ENCODE results near the gene ENKD1. TPM values are rescaled to one million over a fixed set of nuclear protein-coding genes. Genes with fewer than 3 reads are reported as not detected.

The ENKD1 gene
- total RNA-seq, 2 experiments from 2014 or later, result 15.0 to 17.0 TPM

- CTCF ChIA-PET, result interaction anchor here (0.5 to 5.0 kb wide), 9 partner anchors 21 to 267 kb away, joined by 3 to 42 read pairs (median 4); partner anchors contain the start of genes ATP6V0D1, CARMIL2 and GFOD2
Measured at GRCh38 chr16:67666032-67666551, 458 bp downstream of the ENKD1 start.

DNA sequence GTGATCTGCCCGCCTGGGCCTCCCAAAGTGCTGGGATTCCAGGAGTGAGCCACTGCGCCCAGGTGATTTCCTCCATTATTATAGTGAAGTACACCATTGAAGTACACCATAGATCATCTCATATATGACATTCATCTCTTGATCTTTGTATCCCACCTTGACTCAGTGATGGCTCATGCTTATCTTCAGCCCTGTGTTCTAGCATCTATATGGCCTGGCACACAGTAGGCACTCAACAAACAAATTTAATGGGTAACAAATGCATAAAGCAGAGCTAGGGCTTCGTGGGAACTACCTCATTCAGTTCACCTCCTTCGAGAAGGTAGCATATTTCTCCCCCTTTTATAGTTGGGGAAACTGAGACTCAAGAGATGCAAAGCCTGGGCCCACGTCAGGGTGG lies 952 bp downstream of the ENKD1 start:
- ChIA-PET POLR2A (interaction anchor here (0.6 kb wide), 1 partner anchor 26 kb away, joined by 3 read pairs; no protein-coding TSS in a partner anchor), CTCF (interaction anchor here (0.5 to 5.0 kb wide), 7 partner anchors 21 to 268 kb away, joined by 3 to 42 read pairs (median 4); partner anchors contain the start of genes ATP6V0D1 and CARMIL2)

More at GRCh38 chr16:67666032-67666551, 458 bp downstream of the ENKD1 start:
- POLR2A ChIA-PET, result interaction anchor here (0.6 to 1.0 kb wide), 2 partner anchors 26 to 129 kb away, joined by 3 read pairs; no protein-coding TSS in a partner anchor

GRCh38 chr16:67664871-67665270 lies 1.7 kb downstream of the ENKD1 start:
- ChIA-PET CTCF (interaction anchor here (1.2 to 5.0 kb wide), 3 partner anchors 20 to 151 kb away, joined by 3 to 42 read pairs (median 7); partner anchors contain the start of gene CARMIL2), POLR2A (no interaction called here)

- ChIA-PET CTCF (interaction anchor here (0.6 to 5.0 kb wide), 5 partner anchors 19 to 152 kb away, joined by 3 to 42 read pairs (median 3); partner anchors contain the start of genes CARMIL2 and CTCF), POLR2A (no interaction called here)
Measured at GRCh38 chr16:67664258-67664657, 2.3 kb downstream of the ENKD1 start.

GRCh38 chr16:67663877-67664222 lies 2.7 kb downstream of the ENKD1 start:
- CTCF ChIA-PET, result interaction anchor here (0.6 to 5.0 kb wide), 4 partner anchors 30 to 142 kb away, joined by 3 to 42 read pairs (median 3); partner anchors contain the start of gene CTCF
- POLR2A ChIA-PET, result no interaction called here

- POLR2A ChIA-PET, result interaction anchor here (0.5 kb wide), 1 partner anchor 325 kb away, joined by 3 read pairs; no protein-coding TSS in a partner anchor
- CTCF ChIA-PET, result interaction anchor here (0.6 to 5.0 kb wide), 5 partner anchors 9 to 142 kb away, joined by 3 to 42 read pairs (median 3); partner anchors contain the start of gene CTCF
Measured at GRCh38 chr16:67663151-67663876, 3.2 kb downstream of the ENKD1 start.

DNA sequence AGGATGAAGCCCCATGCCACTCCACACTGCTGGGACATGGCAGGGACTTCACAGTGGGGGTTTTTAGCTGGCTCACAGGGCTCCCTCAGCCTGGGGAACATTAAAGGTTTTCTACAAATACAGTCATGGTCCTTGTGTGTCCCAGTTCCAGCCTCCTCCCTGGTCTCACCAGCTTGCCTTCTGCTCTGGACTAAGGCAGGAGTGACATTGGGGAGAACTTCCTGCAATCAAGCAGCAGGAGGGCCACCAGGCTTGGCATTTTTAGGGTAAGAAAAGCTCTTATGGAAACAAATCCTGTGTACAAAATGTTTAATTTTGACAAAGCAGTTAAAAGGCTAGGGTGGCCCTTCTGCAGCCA lies 3.9 kb downstream of the ENKD1 start:
- ChIA-PET POLR2A (interaction anchor here (0.5 kb wide), 1 partner anchor 326 kb away, joined by 3 read pairs; no protein-coding TSS in a partner anchor), CTCF (interaction anchor here (0.8 to 1.6 kb wide), 2 partner anchors 10 to 100 kb away, joined by 3 read pairs; partner anchors contain the start of gene CTCF)

- ChIA-PET CTCF (interaction anchor here (0.8 to 1.0 kb wide), 2 partner anchors 11 to 17 kb away, joined by 3 to 4 read pairs; partner anchors contain the start of gene CARMIL2), POLR2A (no interaction called here)
Measured at GRCh38 chr16:67661886-67662652, 4.5 kb downstream of the ENKD1 start.

- ChIA-PET CTCF (interaction anchor here (0.9 to 2.6 kb wide), 4 partner anchors 16 to 141 kb away, joined by 3 to 9 read pairs (median 6); partner anchors contain the start of genes CARMIL2 and CTCF), POLR2A (interaction anchor here (0.8 to 1.1 kb wide), 3 partner anchors 101 to 172 kb away, joined by 3 to 4 read pairs (median 3); no protein-coding TSS in a partner anchor)
Measured at GRCh38 chr16:67661101-67661761, 5.3 kb downstream of the ENKD1 start.

GRCh38 chr16:67660564-67661028 lies 6.0 kb downstream of the ENKD1 start, which contains the start of gene PARD6A:
PARD6A (plus strand) TSS chr16:67660960; CDS start chr16:67661039, 79 bp downstream.
- ChIA-PET CTCF (interaction anchor here (0.9 to 2.6 kb wide), 7 partner anchors 8 to 141 kb away, joined by 3 to 15 read pairs (median 7); partner anchors contain the start of genes CARMIL2 and CTCF), POLR2A (interaction anchor here (0.6 to 3.4 kb wide), 16 partner anchors 10 to 274 kb away, joined by 3 to 28 read pairs (median 4); partner anchors contain the start of genes CARMIL2, CTCF, GFOD2 and TSNAXIP1)

DNA sequence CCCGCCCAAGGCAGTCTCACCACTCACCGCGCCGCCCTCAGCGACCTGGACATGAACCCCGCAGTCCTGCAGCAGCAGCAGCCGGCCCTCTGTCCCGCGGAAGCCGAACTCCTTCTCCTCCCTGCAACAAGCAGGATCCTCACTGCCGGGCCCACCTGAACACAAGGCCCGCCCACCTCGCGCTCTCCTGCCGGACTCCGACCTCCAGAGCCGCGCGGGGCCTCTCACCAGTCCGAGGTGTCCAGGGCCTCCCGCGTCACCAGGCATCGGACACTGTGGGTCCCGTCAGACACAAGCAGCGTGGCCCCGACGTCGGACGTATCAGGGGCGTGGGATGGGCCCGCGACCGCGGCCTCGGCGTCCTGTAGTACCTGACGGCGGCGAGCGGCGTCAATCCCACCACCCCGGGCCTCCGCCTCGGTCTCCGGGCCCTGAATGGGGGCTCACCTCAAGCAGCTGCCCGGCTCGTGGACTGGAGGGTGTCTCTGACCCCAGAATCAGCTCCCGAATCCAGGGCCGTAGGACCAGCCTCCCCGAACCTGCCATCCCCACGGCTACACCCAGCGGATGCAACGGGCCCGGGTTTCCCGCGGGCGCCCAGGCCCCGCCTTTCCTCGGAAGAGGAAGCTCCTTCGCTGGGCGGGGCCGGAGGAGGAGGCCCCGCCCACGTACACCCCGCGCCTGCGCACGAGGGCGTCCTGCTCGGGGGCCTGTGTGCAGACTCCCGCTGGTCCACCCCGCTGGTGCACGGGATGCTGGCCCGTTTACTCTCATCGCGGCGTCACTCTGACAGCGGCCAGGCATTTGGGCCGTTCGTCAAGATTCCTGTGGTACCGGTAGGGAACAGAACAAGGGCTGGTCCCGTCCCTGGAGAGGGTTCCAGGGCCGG lies 6.6 kb downstream of the ENKD1 start, which contains the start of gene ACD:
TSS of gene ACD (minus strand) at position 586 of the 889 bp plus-strand sequence. CDS start at position 546, 40 bp downstream.
- ChIA-PET CTCF (interaction anchor here (0.9 to 5.7 kb wide), 7 partner anchors 8 to 139 kb away, joined by 3 to 41 read pairs (median 8); partner anchors contain the start of genes CARMIL2 and CTCF), POLR2A (interaction anchor here (0.5 to 3.4 kb wide), 15 partner anchors 9 to 275 kb away, joined by 3 to 28 read pairs (median 4); partner anchors contain the start of genes CARMIL2, CTCF, GFOD2 and TSNAXIP1)

DNA sequence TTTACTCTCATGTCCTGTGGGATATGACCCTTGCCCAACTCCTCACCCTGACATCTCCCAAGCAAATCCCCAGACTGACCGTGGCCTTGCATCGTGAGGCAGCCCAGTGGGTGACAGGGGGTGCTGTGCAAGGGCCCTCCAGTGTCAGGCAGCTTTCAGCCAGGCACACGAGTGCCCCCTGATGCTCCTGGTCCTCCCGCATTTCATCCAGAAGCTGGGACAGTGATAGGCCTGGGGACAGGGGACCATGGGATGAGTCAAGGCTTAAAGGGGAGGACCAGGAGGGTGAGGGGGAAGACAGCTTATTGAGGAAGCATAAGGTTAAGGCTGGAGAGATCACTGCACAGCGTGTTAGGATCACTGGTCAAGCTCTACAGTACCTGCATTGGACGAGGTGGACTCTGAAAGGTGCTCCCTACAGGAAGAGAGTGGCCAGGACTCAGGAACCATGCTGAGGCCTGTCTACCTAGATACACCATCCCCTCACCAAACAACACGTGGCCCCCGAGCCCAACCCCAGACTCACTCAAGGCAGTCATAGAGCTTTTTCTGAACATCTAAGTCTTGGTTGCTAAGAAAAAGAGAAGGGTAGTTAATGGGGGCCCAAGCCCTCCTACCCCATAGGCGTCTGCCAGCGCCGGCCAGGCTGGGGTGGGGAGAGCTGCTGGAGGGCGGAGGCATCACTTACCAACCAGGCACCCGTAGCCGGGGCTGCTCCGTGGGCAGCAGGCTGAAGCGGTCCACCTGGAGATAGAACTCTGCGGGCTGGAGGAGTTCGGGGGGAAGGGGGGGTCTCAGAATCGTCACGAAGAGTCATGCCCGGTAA lies 7.5 kb downstream of the ENKD1 start:
- POLR2A ChIA-PET, result interaction anchor here (0.5 to 3.4 kb wide), 6 partner anchors 13 to 221 kb away, joined by 3 to 28 read pairs (median 4); partner anchors contain the start of gene CARMIL2

GRCh38 chr16:67657751-67658518 lies 8.6 kb downstream of the ENKD1 start:
- POLR2A ChIA-PET, result interaction anchor here (1.0 to 3.4 kb wide), 3 partner anchors 9 to 116 kb away, joined by 3 to 28 read pairs (median 4); partner anchors contain the start of genes C16orf86 and CARMIL2
- CTCF ChIA-PET, result interaction anchor here (0.5 to 5.7 kb wide), 6 partner anchors 12 to 201 kb away, joined by 3 to 41 read pairs (median 4); partner anchors contain the start of genes CARMIL2 and CTCF

More for the DNA sequence above, 7.5 kb downstream of the ENKD1 start:
- CTCF ChIA-PET, result interaction anchor here (0.6 to 5.7 kb wide), 6 partner anchors 9 to 138 kb away, joined by 3 to 41 read pairs (median 8); partner anchors contain the start of genes CARMIL2 and CTCF

- CTCF ChIA-PET, result interaction anchor here (2.7 to 5.7 kb wide), 2 partner anchors 12 to 136 kb away, joined by 8 to 41 read pairs; partner anchors contain the start of gene CARMIL2
- POLR2A ChIA-PET, result interaction anchor here (1.0 to 3.4 kb wide), 3 partner anchors 10 to 116 kb away, joined by 3 to 28 read pairs (median 4); partner anchors contain the start of genes C16orf86 and CARMIL2
Measured at GRCh38 chr16:67657017-67657608, 9.4 kb downstream of the ENKD1 start.
